IMR-90 (cell line): ENCODE results near the gene CCNT2. TPM values are rescaled to one million over a fixed set of nuclear protein-coding genes. Genes with fewer than 3 reads are reported as not detected.

Experiments
- ATAC-seq: fragments of 200-7000 bp; cut with Tn5 transposase; 2 replicates; pipeline ENCODE4 v1.9.1; 2020; ENCODE audit warnings: low read depth, mild to moderate bottlenecking, moderate library complexity
- BruUV-seq: library from RNA; stranded (reverse); fragments of 400-500 nt; replicated peaks from 2 replicates; lab custom pipeline; 2021; lab: Mats Ljungman, UMichigan
- CTCF ChIA-PET: fragments of 300-600 bp; formaldehyde crosslinking; extraction: SDS; loops from one replicate; lab custom pipeline; 2021; ENCODE audit warnings: antibody characterized with exemption; lab: Yijun Ruan, JAX
- POLR2A ChIA-PET: fragments of 300-600 bp; sonication (Branson Sonifier 250); formaldehyde crosslinking; loops from one replicate; lab custom pipeline; 2022; ENCODE audit warnings: antibody characterized with exemption; ENCODE audit not compliant: unreplicated experiment; lab: Charles Lee
- DNase-seq: peaks from one replicate; pipeline ENCODE4 v3.0.0; 2013
- H2AFZ ChIP-seq: replicated peaks from 2 replicates; pipeline ENCODE3; 2013; ENCODE audit warnings: low read length, mild to moderate bottlenecking; ENCODE audit not compliant: poor library complexity
- H2AK5ac ChIP-seq: 2 replicates; pipeline ENCODE4 v1.6.1; 2013; ENCODE audit warnings: low read depth, low read length, inconsistent platforms
- H2AK9ac ChIP-seq: replicated peaks from 2 replicates; pipeline ENCODE3; 2013; ENCODE audit warnings: mild to moderate bottlenecking, low read depth, low read length, moderate library complexity; ENCODE audit not compliant: poor library complexity
- H2BK120ac ChIP-seq: 2 replicates; pipeline ENCODE4 v1.6.1; 2013; ENCODE audit warnings: low read depth, low read length, inconsistent platforms
- H2BK15ac ChIP-seq: 3 replicates; pipeline ENCODE4 v1.6.1; 2013; ENCODE audit warnings: low read depth, low read length, inconsistent platforms
- H2BK20ac ChIP-seq: 2 replicates; pipeline ENCODE4 v1.6.1; 2013; ENCODE audit warnings: low read depth, mild to moderate bottlenecking, inconsistent platforms, low read length, moderate library complexity
- H2BK5ac ChIP-seq: 2 replicates; pipeline ENCODE4 v1.6.1; 2013; ENCODE audit warnings: mild to moderate bottlenecking, low read depth, low read length, inconsistent platforms; ENCODE audit not compliant: poor library complexity, severe bottlenecking
- H3K14ac ChIP-seq: replicated peaks from 2 replicates; pipeline ENCODE4 v1.6.1; 2013; ENCODE audit warnings: low read depth, low read length, inconsistent platforms
- H3K18ac ChIP-seq: 2 replicates; pipeline ENCODE4 v1.6.1; 2013; ENCODE audit warnings: low read depth, low read length, control low read depth
- H3K23ac ChIP-seq: 2 replicates; pipeline ENCODE4 v1.6.1; 2013; ENCODE audit warnings: low read depth, low read length, inconsistent platforms
- H3K27ac ChIP-seq: 2 replicates; pipeline ENCODE4 v1.5.1; 2013; ENCODE audit warnings: mild to moderate bottlenecking, control low read depth, low read length; ENCODE audit not compliant: insufficient read depth
- H3K27me3 ChIP-seq: 2 replicates; pipeline ENCODE4 v1.6.1; 2013; ENCODE audit warnings: low read length; ENCODE audit not compliant: control insufficient read depth, insufficient read depth
- H3K36me3 ChIP-seq: 2 replicates; pipeline ENCODE4 v1.6.1; 2013; ENCODE audit warnings: low read length, mixed read lengths; ENCODE audit not compliant: control insufficient read depth, insufficient read depth
- H3K4ac ChIP-seq: 2 replicates; pipeline ENCODE4 v1.6.1; 2013; ENCODE audit warnings: low read depth, low read length, inconsistent platforms
- H3K4me1 ChIP-seq: 2 replicates; pipeline ENCODE4 v1.6.1; 2013; ENCODE audit warnings: low read length, mixed read lengths; ENCODE audit not compliant: control insufficient read depth, insufficient read depth
- H3K4me2 ChIP-seq: 2 replicates; pipeline ENCODE4 v1.6.1; 2013; ENCODE audit warnings: low read depth, mild to moderate bottlenecking, control low read depth, low read length, moderate library complexity
- H3K4me3 ChIP-seq: 2 replicates; pipeline ENCODE4 v1.5.1; 2013; ENCODE audit warnings: low read depth, mild to moderate bottlenecking, control low read depth, low read length, moderate library complexity; ENCODE audit not compliant: insufficient read depth
- H3K56ac ChIP-seq: 2 replicates; pipeline ENCODE4 v1.6.1; 2013; ENCODE audit warnings: low read length, inconsistent platforms; ENCODE audit not compliant: insufficient read depth; ENCODE audit errors: extremely low read depth
- H3K79me1 ChIP-seq, 2 experiments: 2 replicates each; pipeline ENCODE4 v1.6.1; 2013; ENCODE audit warnings: low read length in 2 of 2, inconsistent platforms in 1 of 2, low read depth in 1 of 2
- H3K9ac ChIP-seq: 2 replicates; pipeline ENCODE4 v1.6.1; 2013; ENCODE audit warnings: low read depth, low read length, control low read depth
- H3K9me1 ChIP-seq: 2 replicates; pipeline ENCODE4 v1.6.1; 2013; ENCODE audit warnings: low read length, inconsistent platforms; ENCODE audit not compliant: insufficient read depth
- H3K9me3 ChIP-seq: 2 replicates; pipeline ENCODE4 v1.6.1; 2013; ENCODE audit warnings: low read length; ENCODE audit not compliant: control insufficient read depth, insufficient read depth
- H4K20me1 ChIP-seq: 2 replicates; pipeline ENCODE4 v1.6.1; 2013; ENCODE audit warnings: low read length, inconsistent platforms; ENCODE audit not compliant: insufficient read depth
- H4K5ac ChIP-seq: 2 replicates; pipeline ENCODE4 v1.6.1; 2013; ENCODE audit warnings: mild to moderate bottlenecking, low read depth, low read length, control low read depth
- H4K8ac ChIP-seq, 2 experiments: 2 replicates each; pipeline ENCODE4 v1.6.1; 2013; ENCODE audit warnings: low read depth in 2 of 2, low read length in 2 of 2, control low read depth in 1 of 2, inconsistent platforms in 1 of 2
- H4K91ac ChIP-seq: 2 replicates; pipeline ENCODE4 v1.6.1; 2013; ENCODE audit warnings: low read depth, low read length, inconsistent platforms; ENCODE audit not compliant: insufficient read depth
- BHLHE40 ChIP-seq: fragments of 150-350 bp; IDR thresholded peaks from 2 replicates; pipeline ENCODE4 v1.6.1; 2016; ENCODE audit warnings: mild to moderate bottlenecking, low read depth, low read length
- FOS ChIP-seq: fragments of 150-350 bp; IDR thresholded peaks from 2 replicates; pipeline ENCODE4 v1.6.1; 2016; ENCODE audit warnings: low read depth, low read length
- MXI1 ChIP-seq: IDR thresholded peaks from 2 replicates; pipeline ENCODE4 v1.6.1; 2012; ENCODE audit warnings: low read depth, mild to moderate bottlenecking, low read length, moderate library complexity, borderline replicate concordance
- NFE2L2 ChIP-seq: fragments of 150-350 bp; IDR thresholded peaks from 2 replicates; pipeline ENCODE4 v1.6.1; 2016; ENCODE audit warnings: low read depth, mild to moderate bottlenecking, low read length
- POLR2A ChIP-seq: IDR thresholded peaks from 2 replicates; pipeline ENCODE4 v1.6.1; 2012; ENCODE audit warnings: mild to moderate bottlenecking, low read depth, low read length
- RAD21 ChIP-seq: IDR thresholded peaks from 2 replicates; pipeline ENCODE4 v1.6.1; 2012; ENCODE audit warnings: low read length, improper control_type of control experiment
- RFX5 ChIP-seq: IDR thresholded peaks from 2 replicates; pipeline ENCODE4 v1.8.0; 2012; ENCODE audit warnings: low read depth, mild to moderate bottlenecking, low read length, moderate library complexity
- SMC3 ChIP-seq: fragments of 150-350 bp; IDR thresholded peaks from 2 replicates; pipeline ENCODE4 v1.6.1; 2016; ENCODE audit warnings: low read depth, mild to moderate bottlenecking, antibody characterized with exemption, low read length, moderate library complexity
- WGBS, 2 experiments: methylation state at CpG; one replicate each; pipeline versions ENCODE4 v1.1.5 to v1.1.7; 2013; ENCODE audit warnings: missing lambda C conversion rate in 2 of 2; ENCODE audit not compliant: insufficient read length in 1 of 2; ENCODE audit errors: extremely low coverage in 2 of 2; 5-methylcytosine and 5-hydroxymethylcytosine counted together
- dilution Hi-C: fragments of 300-500 bp; cut with HindIII; formaldehyde crosslinking; loops from one replicate; pipeline ENCODE4 v1.14.3; 2018; ENCODE audit warnings: low sequenced_read_pairs; ENCODE audit not compliant: unreplicated experiment
- in situ Hi-C: fragments of 300-500 bp; cut with MboI; formaldehyde crosslinking; loops from 3 replicates; pipeline ENCODE4 v1.14.3; 2019; ENCODE audit warnings: low sequenced_read_pairs, inconsistent platforms, mixed read lengths
- intact Hi-C: fragments of 100-400 bp; cut with micrococcal nuclease; formaldehyde crosslinking; loops from 2 replicates; pipeline ENCODE4 v1.10.0; 2022
- polyA plus RNA-seq, 3 experiments: library from polyadenylated mRNA; depleted of rRNA; stranded (reverse); fragments of >200 nt; gene quantifications; 2 replicates each; pipeline ENCODE4 v1.2.3, GENCODE V29; 2012; ENCODE audit warnings: low replicate concordance in 1 of 3
- total RNA-seq: library from RNA; depleted of rRNA; stranded (reverse); fragments of >200 nt; gene quantifications from 2 replicates; pipeline ENCODE4 v1.2.3, GENCODE V29; 2012
- TF ChIP-seq, protein P1 (sequence below): fragments of 150-350 bp; IDR thresholded peaks from 2 replicates; pipeline ENCODE4 v1.6.1; 2017; ENCODE audit warnings: mild to moderate bottlenecking, antibody characterized with exemption, low read length, low read depth
- TF ChIP-seq, protein P2 (sequence below): fragments of 150-350 bp; IDR thresholded peaks from 2 replicates; pipeline ENCODE4 v1.6.1; 2016; ENCODE audit warnings: low read depth, mild to moderate bottlenecking, low read length, moderate library complexity, borderline replicate concordance

Gene CCNT2
- total and polyA plus RNA-seq, 2 of the 4 experiments (the other 2 are of a cell fraction) = 8.8 to 44.6 TPM

DNA sequence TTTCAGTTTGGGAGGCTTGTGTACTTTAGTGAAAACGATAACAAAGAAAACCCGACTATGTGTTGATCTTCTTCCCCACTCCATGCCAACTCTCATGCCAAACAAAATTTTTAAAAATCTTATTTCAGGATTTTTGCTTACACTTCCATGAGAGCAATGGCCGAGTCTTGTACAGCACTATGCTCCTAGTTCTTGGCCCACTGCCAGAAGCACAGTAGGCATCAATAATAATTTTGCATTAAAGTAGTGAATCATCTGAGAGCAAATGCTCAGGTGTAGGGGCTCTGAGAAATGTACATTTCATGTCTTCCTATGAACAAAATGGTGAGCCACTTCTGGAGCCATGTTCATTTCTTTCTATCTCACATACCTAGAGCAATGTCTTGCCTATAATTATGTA lies 66.4 kb downstream of the CCNT2 start:
- H3K9me3 ChIP-seq = no peaks in the 10 kb centered on the region
- no peak overlapping the region for H2AFZ ChIP-seq
- no peak for ATAC-seq
- WGBS, 2 experiments = no CpG with 5 or more reads among the region's 3 CpGs
- POLR2A ChIA-PET = no interaction called here
- no peak overlapping the region for H3K18ac ChIP-seq
- no peak overlapping the region for H3K4me3 ChIP-seq
- no TSS peak for BruUV-seq
- no peak for DNase-seq
- intact Hi-C loops = loop anchor here (5.0 to 10.0 kb wide), 4 partner anchors 727 to 1397 kb away; no protein-coding TSS in a partner anchor
- H4K5ac ChIP-seq = no peak overlapping the region
- H3K9me1 ChIP-seq = no peaks in the 10 kb centered on the region
- in situ Hi-C loops = loop anchor here (25.0 kb wide), 1 partner anchor 1402 kb away; no protein-coding TSS in a partner anchor
- CTCF ChIA-PET = no interaction called here
- no peak overlapping the region for H3K23ac ChIP-seq
- H3K9ac ChIP-seq = no peak overlapping the region
- H3K36me3 ChIP-seq = no peaks in the 10 kb centered on the region
- no peaks in the 10 kb centered on the region for H3K79me1 ChIP-seq
- H2BK120ac ChIP-seq = no peak overlapping the region
- H2AK5ac ChIP-seq = no peak overlapping the region
- no peak overlapping the region for H3K4me2 ChIP-seq
- no peak overlapping the region for H2BK20ac ChIP-seq
- no peak overlapping the region for H4K91ac ChIP-seq
- no peaks in the 10 kb centered on the region for H4K20me1 ChIP-seq
- peaks cover 5% of the 10 kb centered on the region for H3K27me3 ChIP-seq
- H2AK9ac ChIP-seq = no peak overlapping the region
- no peak overlapping the region for H4K8ac ChIP-seq
- no peak overlapping the region for H3K4ac ChIP-seq
- dilution Hi-C loops = no loop called here
- no peak overlapping the region for H3K27ac ChIP-seq
- no peak overlapping the region for H3K14ac ChIP-seq
- H2BK5ac ChIP-seq = no peak overlapping the region
- H3K56ac ChIP-seq = no peak overlapping the region
- TF ChIP-seq, protein P1, sequence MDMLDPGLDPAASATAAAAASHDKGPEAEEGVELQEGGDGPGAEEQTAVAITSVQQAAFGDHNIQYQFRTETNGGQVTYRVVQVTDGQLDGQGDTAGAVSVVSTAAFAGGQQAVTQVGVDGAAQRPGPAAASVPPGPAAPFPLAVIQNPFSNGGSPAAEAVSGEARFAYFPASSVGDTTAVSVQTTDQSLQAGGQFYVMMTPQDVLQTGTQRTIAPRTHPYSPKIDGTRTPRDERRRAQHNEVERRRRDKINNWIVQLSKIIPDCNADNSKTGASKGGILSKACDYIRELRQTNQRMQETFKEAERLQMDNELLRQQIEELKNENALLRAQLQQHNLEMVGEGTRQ = no peak
- TF ChIP-seq, protein P2, sequence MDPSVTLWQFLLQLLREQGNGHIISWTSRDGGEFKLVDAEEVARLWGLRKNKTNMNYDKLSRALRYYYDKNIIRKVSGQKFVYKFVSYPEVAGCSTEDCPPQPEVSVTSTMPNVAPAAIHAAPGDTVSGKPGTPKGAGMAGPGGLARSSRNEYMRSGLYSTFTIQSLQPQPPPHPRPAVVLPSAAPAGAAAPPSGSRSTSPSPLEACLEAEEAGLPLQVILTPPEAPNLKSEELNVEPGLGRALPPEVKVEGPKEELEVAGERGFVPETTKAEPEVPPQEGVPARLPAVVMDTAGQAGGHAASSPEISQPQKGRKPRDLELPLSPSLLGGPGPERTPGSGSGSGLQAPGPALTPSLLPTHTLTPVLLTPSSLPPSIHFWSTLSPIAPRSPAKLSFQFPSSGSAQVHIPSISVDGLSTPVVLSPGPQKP = no peak
- TF ChIP-seq RFX5 (no peak), BHLHE40 (no peak), FOS (no peak), SMC3 (no peak), RAD21 (no peak), NFE2L2 (no peak), POLR2A (no peak), MXI1 (no peak)
- no peaks in the 10 kb centered on the region for H3K4me1 ChIP-seq
- no peak overlapping the region for H2BK15ac ChIP-seq
